Hepatocyte (in vitro differentiated cells): ENCODE data around the gene C2CD4A. TPM values are rescaled to one million over a fixed set of nuclear protein-coding genes. Genes with fewer than 3 reads are reported as not detected.
"Not testable (repeated sequence)": the region's sequence is repeated elsewhere in the genome, so short reads cannot be mapped to it uniquely, and the experiment has no call there.

Experiments used
- DNase-seq: peaks from one replicate; pipeline ENCODE4 v3.0.0-alpha.2; 2016; ENCODE audit warnings: low spot score
- H2AFZ ChIP-seq: fragments of 200-600 bp; sonication (generic); 2 replicates; pipeline ENCODE4 v1.6.0; 2016; ENCODE audit warnings: antibody characterized with exemption, mild to moderate bottlenecking
- H3K27ac ChIP-seq: fragments of 200-600 bp; sonication (generic); 2 replicates; pipeline ENCODE4 v1.5.1; 2016; ENCODE audit warnings: mild to moderate bottlenecking
- H3K27me3 ChIP-seq: fragments of 200-600 bp; sonication (generic); 2 replicates; pipeline ENCODE4 v1.6.1; 2016
- H3K36me3 ChIP-seq: fragments of 200-600 bp; sonication (generic); replicated peaks from 2 replicates; pipeline ENCODE4 v1.5.1; 2016; ENCODE audit warnings: low read depth; ENCODE audit not compliant: insufficient read depth
- H3K4me1 ChIP-seq: fragments of 200-600 bp; sonication (generic); 2 replicates; pipeline ENCODE4 v1.5.1; 2016; ENCODE audit warnings: mild to moderate bottlenecking, moderate library complexity; ENCODE audit not compliant: insufficient read depth
- H3K4me2 ChIP-seq: fragments of 200-600 bp; sonication (generic); 2 replicates; pipeline ENCODE4 v1.6.0; 2016
- H3K4me3 ChIP-seq: fragments of 200-600 bp; sonication (generic); 2 replicates; pipeline ENCODE4 v1.5.1; 2016; ENCODE audit warnings: mild to moderate bottlenecking
- H3K79me2 ChIP-seq: fragments of 200-600 bp; sonication (generic); 2 replicates; pipeline ENCODE4 v1.6.0; 2017; ENCODE audit warnings: mild to moderate bottlenecking
- H3K9me2 ChIP-seq: fragments of 200-600 bp; sonication (generic); replicated peaks from 2 replicates; pipeline ENCODE4 v1.6.0; 2017; ENCODE audit warnings: mild to moderate bottlenecking; ENCODE audit not compliant: insufficient read depth
- H3K9me3 ChIP-seq: fragments of 200-600 bp; sonication (generic); 2 replicates; pipeline ENCODE4 v1.5.1; 2016; ENCODE audit warnings: low read depth, mild to moderate bottlenecking
- H4K20me1 ChIP-seq: fragments of 200-600 bp; sonication (generic); 2 replicates; pipeline ENCODE4 v1.6.0; 2016; ENCODE audit warnings: mild to moderate bottlenecking; ENCODE audit not compliant: insufficient read depth, poor library complexity, severe bottlenecking
- CTCF ChIP-seq: fragments of 200-600 bp; sonication (generic); IDR thresholded peaks from 2 replicates; pipeline ENCODE4 v1.5.1; 2016; ENCODE audit warnings: antibody characterized with exemption, mild to moderate bottlenecking; ENCODE audit not compliant: poor library complexity
- EZH2 ChIP-seq: fragments of 200-600 bp; sonication (generic); IDR thresholded peaks from 2 replicates; pipeline ENCODE4 v1.6.1; 2016; ENCODE audit warnings: antibody characterized with exemption, mild to moderate bottlenecking, borderline replicate concordance
- EZH2phosphoT487 ChIP-seq: fragments of 200-600 bp; sonication (generic); IDR thresholded peaks from one replicate; pipeline ENCODE4 v1.6.1; 2018; ENCODE audit warnings: antibody characterized with exemption, mild to moderate bottlenecking, low read depth, moderate library complexity; ENCODE audit not compliant: unreplicated experiment, severe bottlenecking
- WGBS: methylation state at CpG from one replicate; pipeline ENCODE4 v1.1.6; 2016; ENCODE audit warnings: low lambda C conversion rate; ENCODE audit errors: missing lambda C conversion rate; 5-methylcytosine and 5-hydroxymethylcytosine counted together
- polyA plus RNA-seq: library from polyadenylated mRNA; unstranded; fragments of >200 nt; fragmentation: Nextera tagmentation; extraction: Ambion mirVana; gene quantifications from 2 replicates; pipeline ENCODE4 v1.2.1, GENCODE V29; 2016
- total RNA-seq: library from RNA; depleted of rRNA; stranded (reverse); fragments of >200 nt; gene quantifications from 2 replicates; pipeline ENCODE4 v1.2.3, GENCODE V29; 2014

C2CD4A gene
- total and polyA plus RNA-seq, 2 experiments from 2014 or later: 0.13 to 0.60 TPM

DNA sequence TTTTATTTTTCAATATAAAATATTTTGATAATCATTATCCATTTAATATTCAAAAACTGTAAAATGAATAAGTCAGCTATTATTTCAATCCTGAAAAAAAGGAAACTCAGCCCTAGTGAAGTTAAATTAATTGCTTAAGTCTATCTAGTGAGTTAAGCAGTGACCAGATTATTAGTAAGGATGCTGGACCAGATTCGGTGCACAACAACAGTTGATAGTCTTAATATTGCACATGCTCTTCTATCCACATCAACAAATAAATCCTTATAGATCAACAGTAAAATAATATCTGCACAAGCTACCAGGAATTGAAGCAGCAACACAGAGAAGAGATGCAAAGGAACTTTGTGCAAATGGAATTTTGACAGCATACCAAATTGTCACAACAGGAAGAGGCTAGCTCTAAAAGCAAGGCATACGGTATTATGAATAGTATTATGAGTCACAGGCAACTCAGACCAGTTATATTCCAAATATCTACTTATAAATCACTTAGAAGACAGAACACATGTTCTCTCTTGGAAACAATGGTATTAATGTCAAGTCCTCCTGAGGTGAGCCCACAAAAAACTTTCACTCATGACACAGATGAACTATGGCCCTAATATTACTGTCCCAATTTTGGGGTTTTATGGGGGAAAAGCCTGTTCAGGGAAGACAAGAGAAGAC is 31.4 kb upstream of the C2CD4A start:
- H3K36me3 ChIP-seq: no peaks in the 10 kb centered on the region
- no peaks in the 10 kb centered on the region for H3K9me3 ChIP-seq
- H3K4me1 ChIP-seq: no peaks in the 10 kb centered on the region
- TF ChIP-seq EZH2 (no peak), CTCF (no peak), EZH2phosphoT487 (no peak)
- no peak overlapping the region for H2AFZ ChIP-seq
- H3K27me3 ChIP-seq: no peaks in the 10 kb centered on the region
- H4K20me1 ChIP-seq: no peaks in the 10 kb centered on the region
- DNase-seq: no peak
- H3K79me2 ChIP-seq: no peaks in the 10 kb centered on the region
- no peaks in the 10 kb centered on the region for H3K9me2 ChIP-seq
- H3K27ac ChIP-seq: no peak overlapping the region
- no peak overlapping the region for H3K4me2 ChIP-seq
- 88% methylated on average over 2 of the region's 2 CpGs for WGBS
- H3K4me3 ChIP-seq: no peak overlapping the region

GRCh38 chr15:62046078-62046743 is 20.6 kb upstream of the C2CD4A start:
- H3K4me1 ChIP-seq: no peaks in the 10 kb centered on the region
- peaks cover 4% of the 10 kb centered on the region for H4K20me1 ChIP-seq
- TF ChIP-seq EZH2phosphoT487: no peak
- no peak for TF ChIP-seq CTCF
- TF ChIP-seq EZH2: no peak
- H3K9me3 ChIP-seq: no peaks in the 10 kb centered on the region
- no peak overlapping the region for H3K4me3 ChIP-seq
- H3K9me2 ChIP-seq: no peaks in the 10 kb centered on the region
- no peaks in the 10 kb centered on the region for H3K36me3 ChIP-seq
- no peak overlapping the region for H2AFZ ChIP-seq
- no peak for DNase-seq
- no peak overlapping the region for H3K27ac ChIP-seq
- peaks cover 38% of the 10 kb centered on the region for H3K79me2 ChIP-seq
- H3K4me2 ChIP-seq: no peak overlapping the region
- no peaks in the 10 kb centered on the region for H3K27me3 ChIP-seq
- 95% methylated on average over 5 of the region's 5 CpGs for WGBS

DNA sequence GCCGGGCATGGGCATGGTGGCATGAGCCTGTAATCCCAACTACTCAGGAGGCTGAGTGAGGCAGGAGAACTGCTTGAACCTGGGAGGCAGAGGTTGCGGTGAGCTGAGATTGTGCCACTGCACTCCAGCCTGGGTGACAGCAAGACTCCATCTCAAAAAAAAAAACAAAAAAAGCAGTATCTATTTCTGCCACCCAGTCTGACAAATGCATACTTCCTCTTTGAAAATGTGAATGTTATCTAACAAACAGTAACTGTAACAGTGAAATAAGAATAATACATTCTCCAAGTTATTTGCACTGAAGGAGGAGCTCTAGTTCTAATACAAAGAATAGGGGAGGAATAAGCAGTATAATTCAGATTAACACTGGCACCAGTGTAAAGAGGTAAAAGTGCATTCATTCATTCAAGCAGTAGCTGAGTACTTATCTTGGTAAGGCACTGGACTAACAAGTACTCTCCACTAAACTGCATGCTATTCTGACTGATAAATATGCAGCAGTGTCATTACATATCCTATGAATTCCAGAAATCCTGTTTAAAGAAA is 19.4 kb upstream of the C2CD4A start:
- Histone ChIP-seq H2AFZ (no peak overlapping the region), H3K4me1 (no peaks in the 10 kb centered on the region), H3K36me3 (no peaks in the 10 kb centered on the region), H3K27ac (no peak overlapping the region), H3K4me3 (no peak overlapping the region), H3K4me2 (no peak overlapping the region), H3K9me3 (no peaks in the 10 kb centered on the region), H3K9me2 (no peaks in the 10 kb centered on the region), H4K20me1 (peaks cover 4% of the 10 kb centered on the region), H3K79me2 (peaks cover 49% of the 10 kb centered on the region), H3K27me3 (no peaks in the 10 kb centered on the region)
- TF ChIP-seq EZH2: no peak
- TF ChIP-seq CTCF: no peak
- TF ChIP-seq EZH2phosphoT487: no peak
- WGBS: 100% methylated on average over 2 of the region's 2 CpGs
- no peak for DNase-seq

DNA sequence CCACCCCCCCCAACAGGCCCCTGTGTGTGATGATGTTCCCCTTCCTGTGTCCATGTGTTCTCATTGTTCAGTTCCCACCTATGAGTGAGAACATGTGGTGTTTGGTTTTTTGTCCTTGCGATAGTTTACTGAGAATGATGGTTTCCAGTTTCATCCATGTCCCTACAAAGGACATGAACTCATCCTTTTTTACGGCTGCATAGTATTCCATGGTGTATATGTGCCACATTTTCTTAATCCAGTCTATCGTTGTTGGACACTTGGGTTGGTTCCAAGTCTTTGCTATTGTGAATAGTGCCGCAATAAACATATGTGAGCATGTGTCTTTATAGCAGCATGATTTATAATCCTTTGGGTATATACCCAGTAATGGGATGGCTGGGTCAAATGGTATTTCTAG is 18.5 kb upstream of the C2CD4A start:
- DNase-seq, H3K9me2 ChIP-seq, H3K9me3 ChIP-seq, H3K36me3 ChIP-seq, H3K4me2 ChIP-seq, H4K20me1 ChIP-seq, H3K4me3 ChIP-seq, H3K4me1 ChIP-seq, H2AFZ ChIP-seq, H3K27ac ChIP-seq, H3K27me3 ChIP-seq: not testable (repeated sequence)
- peaks cover 57% of the 10 kb centered on the region for H3K79me2 ChIP-seq
- 96% methylated on average over 4 of the region's 4 CpGs for WGBS
